PC-3 (cell line): ENCODE data around the gene CHST11.

Experiments
- CTCF ChIP-seq: fragments of 300-600 bp; sonication (generic); conservative IDR thresholded peaks from 2 replicates; pipeline ENCODE4 v1.5.1; 2017; ENCODE audit warnings: antibody characterized with exemption, low read depth, mild to moderate bottlenecking, low read length
- EZH2 ChIP-seq: fragments of 300-600 bp; sonication (generic); IDR thresholded peaks from one replicate; pipeline ENCODE4 v1.6.1; 2017; ENCODE audit warnings: antibody characterized with exemption, mild to moderate bottlenecking, low read length; ENCODE audit not compliant: unreplicated experiment

- TF ChIP-seq CTCF, result no peak
- no peak for TF ChIP-seq EZH2
These were observed 142.7 kb downstream of the CHST11 start for GRCh38 chr12:104599272-104600035.
